ENCODE measurements around the gene ZSWIM6. TPM values are rescaled to one million over a fixed set of nuclear protein-coding genes. Genes with fewer than 3 reads are reported as not detected.

ZSWIM6 gene
- total RNA-seq, 1 experiment from 2014 or later, result 10.8 TPM

GRCh38 chr5:61589946-61590345 is 257.9 kb downstream of the ZSWIM6 start:
- Histone ChIP-seq H3K4me3 (ENCODE audit: low read depth in 2 of 2, low read length in 2 of 2) (no peak overlapping the region), H3K9me3 (ENCODE audit: control insufficient read depth, insufficient read depth, low read depth, low read length) (no peaks in the 10 kb centered on the region), H3K36me3 (ENCODE audit: control insufficient read depth, insufficient read depth, low read length) (no peaks in the 10 kb centered on the region), H3K27ac (ENCODE audit: low read length) (no peak overlapping the region), H3K4me1 (ENCODE audit: control insufficient read depth, insufficient read depth, low read length) (no peaks in the 10 kb centered on the region), H3K27me3 (ENCODE audit: control insufficient read depth, insufficient read depth, low read length) (peaks cover 8% of the 10 kb centered on the region; the same call in 1 of the 2 replicates)
- no peak for DNase-seq (ENCODE audit: low read depth, low spot score)
- no peak for ATAC-seq
- ChIA-PET CTCF (no interaction called here), POLR2A (no interaction called here)
- BruUV-seq (replicated peaks), result no TSS peak
- intact Hi-C loops (cut with micrococcal nuclease; ENCODE audit: unreplicated experiment) (no loop called here), in situ Hi-C loops (cut with HindIII; ENCODE audit: low pct_unique_long_range_greater_than_20kb, low sequenced_read_pairs) (no loop called here)
- TF ChIP-seq, protein P1, sequence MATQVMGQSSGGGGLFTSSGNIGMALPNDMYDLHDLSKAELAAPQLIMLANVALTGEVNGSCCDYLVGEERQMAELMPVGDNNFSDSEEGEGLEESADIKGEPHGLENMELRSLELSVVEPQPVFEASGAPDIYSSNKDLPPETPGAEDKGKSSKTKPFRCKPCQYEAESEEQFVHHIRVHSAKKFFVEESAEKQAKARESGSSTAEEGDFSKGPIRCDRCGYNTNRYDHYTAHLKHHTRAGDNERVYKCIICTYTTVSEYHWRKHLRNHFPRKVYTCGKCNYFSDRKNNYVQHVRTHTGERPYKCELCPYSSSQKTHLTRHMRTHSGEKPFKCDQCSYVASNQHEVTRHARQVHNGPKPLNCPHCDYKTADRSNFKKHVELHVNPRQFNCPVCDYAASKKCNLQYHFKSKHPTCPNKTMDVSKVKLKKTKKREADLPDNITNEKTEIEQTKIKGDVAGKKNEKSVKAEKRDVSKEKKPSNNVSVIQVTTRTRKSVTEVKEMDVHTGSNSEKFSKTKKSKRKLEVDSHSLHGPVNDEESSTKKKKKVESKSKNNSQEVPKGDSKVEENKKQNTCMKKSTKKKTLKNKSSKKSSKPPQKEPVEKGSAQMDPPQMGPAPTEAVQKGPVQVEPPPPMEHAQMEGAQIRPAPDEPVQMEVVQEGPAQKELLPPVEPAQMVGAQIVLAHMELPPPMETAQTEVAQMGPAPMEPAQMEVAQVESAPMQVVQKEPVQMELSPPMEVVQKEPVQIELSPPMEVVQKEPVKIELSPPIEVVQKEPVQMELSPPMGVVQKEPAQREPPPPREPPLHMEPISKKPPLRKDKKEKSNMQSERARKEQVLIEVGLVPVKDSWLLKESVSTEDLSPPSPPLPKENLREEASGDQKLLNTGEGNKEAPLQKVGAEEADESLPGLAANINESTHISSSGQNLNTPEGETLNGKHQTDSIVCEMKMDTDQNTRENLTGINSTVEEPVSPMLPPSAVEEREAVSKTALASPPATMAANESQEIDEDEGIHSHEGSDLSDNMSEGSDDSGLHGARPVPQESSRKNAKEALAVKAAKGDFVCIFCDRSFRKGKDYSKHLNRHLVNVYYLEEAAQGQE (IDR thresholded peaks at IDR 0.05; ENCODE audit: insufficient read depth in 1 of 2, low read depth in 2 of 2, low read length in 1 of 2), result no peak
- TF ChIP-seq TCF7L2 (IDR thresholded peaks at IDR 0.05; ENCODE audit: low read depth, low read length) (no peak), POLR2AphosphoS5 (IDR thresholded peaks at IDR 0.05; ENCODE audit: low read depth, low read length) (no peak), SIN3A (IDR thresholded peaks at IDR 0.05; ENCODE audit: borderline replicate concordance, insufficient read depth, low read depth, low read length) (no peak)
- TF ChIP-seq, protein P2, sequence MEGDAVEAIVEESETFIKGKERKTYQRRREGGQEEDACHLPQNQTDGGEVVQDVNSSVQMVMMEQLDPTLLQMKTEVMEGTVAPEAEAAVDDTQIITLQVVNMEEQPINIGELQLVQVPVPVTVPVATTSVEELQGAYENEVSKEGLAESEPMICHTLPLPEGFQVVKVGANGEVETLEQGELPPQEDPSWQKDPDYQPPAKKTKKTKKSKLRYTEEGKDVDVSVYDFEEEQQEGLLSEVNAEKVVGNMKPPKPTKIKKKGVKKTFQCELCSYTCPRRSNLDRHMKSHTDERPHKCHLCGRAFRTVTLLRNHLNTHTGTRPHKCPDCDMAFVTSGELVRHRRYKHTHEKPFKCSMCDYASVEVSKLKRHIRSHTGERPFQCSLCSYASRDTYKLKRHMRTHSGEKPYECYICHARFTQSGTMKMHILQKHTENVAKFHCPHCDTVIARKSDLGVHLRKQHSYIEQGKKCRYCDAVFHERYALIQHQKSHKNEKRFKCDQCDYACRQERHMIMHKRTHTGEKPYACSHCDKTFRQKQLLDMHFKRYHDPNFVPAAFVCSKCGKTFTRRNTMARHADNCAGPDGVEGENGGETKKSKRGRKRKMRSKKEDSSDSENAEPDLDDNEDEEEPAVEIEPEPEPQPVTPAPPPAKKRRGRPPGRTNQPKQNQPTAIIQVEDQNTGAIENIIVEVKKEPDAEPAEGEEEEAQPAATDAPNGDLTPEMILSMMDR (IDR thresholded peaks at IDR 0.05), result no peak

- ATAC-seq (no peak), DNase-seq (ENCODE audit: low read depth, low spot score) (no peak)
- Histone ChIP-seq H3K4me3 (ENCODE audit: low read depth in 2 of 2, low read length in 2 of 2) (no peak overlapping the region), H3K9me3 (ENCODE audit: control insufficient read depth, insufficient read depth, low read depth, low read length) (no peaks in the 10 kb centered on the region), H3K27me3 (ENCODE audit: control insufficient read depth, insufficient read depth, low read length) (peaks cover 8% of the 10 kb centered on the region; the same call in 1 of the 2 replicates), H3K27ac (ENCODE audit: low read length) (no peak overlapping the region), H3K4me1 (ENCODE audit: control insufficient read depth, insufficient read depth, low read length) (no peaks in the 10 kb centered on the region), H3K36me3 (ENCODE audit: control insufficient read depth, insufficient read depth, low read length) (no peaks in the 10 kb centered on the region)
- intact Hi-C loops (cut with micrococcal nuclease; ENCODE audit: unreplicated experiment) (no loop called here), in situ Hi-C loops (cut with HindIII; ENCODE audit: low pct_unique_long_range_greater_than_20kb, low sequenced_read_pairs) (no loop called here)
- POLR2A ChIA-PET, result no interaction called here
- no peak for TF ChIP-seq POLR2AphosphoS5 (IDR thresholded peaks at IDR 0.05; ENCODE audit: low read depth, low read length)
- TF ChIP-seq, protein P2 (IDR thresholded peaks at IDR 0.05), result no peak
- no peak for TF ChIP-seq SIN3A (IDR thresholded peaks at IDR 0.05; ENCODE audit: borderline replicate concordance, insufficient read depth, low read depth, low read length)
- no peak for TF ChIP-seq TCF7L2 (IDR thresholded peaks at IDR 0.05; ENCODE audit: low read depth, low read length)
- TF ChIP-seq, protein P1 (IDR thresholded peaks at IDR 0.05; ENCODE audit: insufficient read depth in 1 of 2, low read depth in 2 of 2, low read length in 1 of 2), result no peak
- no TSS peak for BruUV-seq (replicated peaks)
- CTCF ChIA-PET, result no interaction called here
These were observed 258.4 kb downstream of the ZSWIM6 start for GRCh38 chr5:61590473-61590872.
